AML-193 (cell line): ENCODE measurements around the gene MORC3.
A peak's percentile ranks its signal among the peaks of the same experiment; 100 is the strongest.
"Not testable (repeated sequence)": the region's sequence is repeated elsewhere in the genome, so short reads cannot be mapped to it uniquely, and the experiment has no call there.

Experiments
- DNase-seq, 2 experiments: peaks; one replicate each; lab custom pipeline; 2025; lab: John Stamatoyannopoulos, UW

MORC3 gene

GRCh38 chr21:36322083-36322424 lies 2.1 kb downstream of the MORC3 start:
- DNase-seq: no peak

- DNase-seq: peak; percentile 80 to 81
Measured at GRCh38 chr21:36323032-36323431, 3.0 kb downstream of the MORC3 start.

- no peak for DNase-seq
Measured at GRCh38 chr21:36325373-36326010, 5.5 kb downstream of the MORC3 start.

- DNase-seq: peak; percentile 53 to 61
Measured at GRCh38 chr21:36330904-36331303, 10.9 kb downstream of the MORC3 start.

- DNase-seq: no peak
Measured at GRCh38 chr21:36337099-36337509, 17.1 kb downstream of the MORC3 start.

- DNase-seq: no peak
Measured at GRCh38 chr21:36338975-36339374, 19.0 kb downstream of the MORC3 start.

- DNase-seq: not testable (repeated sequence)
Measured at GRCh38 chr21:36342581-36342980, 22.6 kb downstream of the MORC3 start.

- DNase-seq: no peak
Measured at GRCh38 chr21:36344931-36345330, 24.9 kb downstream of the MORC3 start.

- DNase-seq: no peak
Measured at GRCh38 chr21:36347278-36347961, 27.4 kb downstream of the MORC3 start.

GRCh38 chr21:36347962-36348328 lies 27.9 kb downstream of the MORC3 start:
- DNase-seq: no peak

- DNase-seq: no peak
Measured at GRCh38 chr21:36349315-36349714, 29.3 kb downstream of the MORC3 start.

- DNase-seq: no peak
Measured at GRCh38 chr21:36350282-36350910, 30.4 kb downstream of the MORC3 start.

GRCh38 chr21:36354918-36355680 lies 35.1 kb downstream of the MORC3 start:
- no peak for DNase-seq

GRCh38 chr21:36355868-36356267 lies 35.9 kb downstream of the MORC3 start:
- DNase-seq: no peak

- DNase-seq: no peak
Measured at GRCh38 chr21:36359185-36359584, 39.2 kb downstream of the MORC3 start.

- no peak for DNase-seq
Measured at GRCh38 chr21:36369064-36369685, 49.2 kb downstream of the MORC3 start.

- DNase-seq: no peak
Measured at GRCh38 chr21:36375994-36376393, 56.0 kb downstream of the MORC3 start.

- DNase-seq: no peak
Measured at GRCh38 chr21:36377391-36377842, 57.4 kb downstream of the MORC3 start.

- no peak for DNase-seq
Measured at GRCh38 chr21:36379251-36379650, 59.3 kb downstream of the MORC3 start.

GRCh38 chr21:36381841-36382589 lies 62.0 kb downstream of the MORC3 start:
- no peak for DNase-seq

GRCh38 chr21:36382722-36383121 lies 62.7 kb downstream of the MORC3 start:
- DNase-seq: not testable (repeated sequence)

GRCh38 chr21:36384885-36385232 lies 64.9 kb downstream of the MORC3 start:
- no peak for DNase-seq
